GM12872 (cell line): Measurements from ENCODE around the gene EHD1.

Experiments
- CTCF ChIP-seq: IDR thresholded peaks from 3 replicates; pipeline ENCODE4 v1.5.1; 2011; ENCODE audit warnings: low read depth, mild to moderate bottlenecking, low read length, moderate library complexity; ENCODE audit not compliant: insufficient read depth

The EHD1 gene

GRCh38 chr11:64857485-64857884 is 20.9 kb downstream of the EHD1 start:
- no peak for TF ChIP-seq CTCF

GRCh38 chr11:64856382-64857227 is 21.8 kb downstream of the EHD1 start:
- no peak for TF ChIP-seq CTCF

- no peak for TF ChIP-seq CTCF
Observed at GRCh38 chr11:64855596-64856304, 22.7 kb downstream of the EHD1 start.

- TF ChIP-seq CTCF = no peak
Observed at GRCh38 chr11:64854534-64855502, 23.6 kb downstream of the EHD1 start.

GRCh38 chr11:64854157-64854533 is 24.3 kb downstream of the EHD1 start:
- TF ChIP-seq CTCF = no peak

- TF ChIP-seq CTCF = no peak
Observed at GRCh38 chr11:64853709-64854108, 24.7 kb downstream of the EHD1 start.

- no peak for TF ChIP-seq CTCF
Observed at GRCh38 chr11:64852804-64853509, 25.5 kb downstream of the EHD1 start.
